RPMI7951 (cell line): ENCODE results near the gene HLA-F. TPM values are rescaled to one million over a fixed set of nuclear protein-coding genes. Genes with fewer than 3 reads are reported as not detected.

Source experiments
- DNase-seq: peaks from one replicate; pipeline ENCODE4 v3.0.0-alpha.2; 2012; ENCODE audit warnings: low read depth
- total RNA-seq: library from RNA; depleted of rRNA; stranded (reverse); fragments of >200 nt; shearing (Covaris generic); gene quantifications from 2 replicates; pipeline ENCODE4 v1.2.3, GENCODE V29; 2014

The HLA-F gene
- total RNA-seq, 1 experiment from 2014 or later = 59.1 TPM

DNA sequence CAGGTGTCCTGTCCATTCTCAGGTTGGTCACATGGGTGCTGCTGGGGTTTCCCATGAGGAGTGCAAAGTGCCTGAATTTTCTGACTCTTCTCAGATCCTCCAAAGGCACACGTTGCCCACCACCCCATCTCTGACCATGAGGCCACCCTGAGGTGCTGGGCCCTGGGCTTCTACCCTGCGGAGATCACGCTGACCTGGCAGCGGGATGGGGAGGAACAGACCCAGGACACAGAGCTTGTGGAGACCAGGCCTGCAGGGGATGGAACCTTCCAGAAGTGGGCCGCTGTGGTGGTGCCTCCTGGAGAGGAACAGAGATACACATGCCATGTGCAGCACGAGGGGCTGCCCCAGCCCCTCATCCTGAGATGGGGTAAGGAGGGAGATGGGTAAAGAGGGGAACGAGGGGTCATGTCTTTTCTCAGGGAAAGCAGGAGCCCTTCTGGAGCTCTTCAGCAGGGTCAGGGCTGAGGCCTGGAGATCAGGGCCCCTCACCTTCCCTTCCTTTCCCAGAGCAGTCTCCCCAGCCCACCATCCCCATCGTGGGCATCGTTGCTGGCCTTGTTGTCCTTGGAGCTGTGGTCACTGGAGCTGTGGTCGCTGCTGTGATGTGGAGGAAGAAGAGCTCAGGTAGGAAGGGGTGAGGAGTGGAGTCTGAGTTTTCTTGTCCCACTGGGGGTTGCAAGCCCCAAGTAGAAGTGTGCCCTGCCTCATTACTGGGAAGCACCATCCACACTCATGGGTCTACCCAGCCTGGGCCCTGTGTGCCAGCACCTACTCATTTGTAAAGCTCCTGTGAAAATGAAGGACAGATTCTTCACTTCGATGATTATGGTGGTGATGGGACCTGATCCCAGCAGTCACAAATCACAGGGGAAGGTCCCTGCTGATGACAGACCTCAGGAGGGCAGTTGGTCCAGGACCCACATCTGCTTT lies 2.0 kb downstream of the HLA-F start:
- no peak for DNase-seq

DNA sequence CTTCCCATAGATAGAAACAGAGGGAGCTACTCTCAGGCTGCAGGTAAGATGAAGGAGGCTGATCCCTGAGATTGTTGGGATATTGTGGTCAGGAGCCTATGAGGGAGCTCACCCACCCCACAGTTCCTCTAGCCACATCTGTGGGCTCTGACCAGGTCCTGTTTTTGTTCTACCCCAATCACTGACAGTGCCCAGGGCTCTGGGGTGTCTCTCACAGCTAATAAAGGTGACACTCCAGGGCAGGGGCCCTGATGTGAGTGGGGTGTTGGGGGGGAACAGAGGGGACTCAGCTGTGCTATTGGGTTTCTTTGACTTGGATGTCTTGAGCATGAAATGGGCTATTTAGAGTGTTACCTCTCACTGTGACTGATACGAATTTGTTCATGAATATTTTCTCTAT lies 2.8 kb downstream of the HLA-F start:
- DNase-seq = no peak

DNA sequence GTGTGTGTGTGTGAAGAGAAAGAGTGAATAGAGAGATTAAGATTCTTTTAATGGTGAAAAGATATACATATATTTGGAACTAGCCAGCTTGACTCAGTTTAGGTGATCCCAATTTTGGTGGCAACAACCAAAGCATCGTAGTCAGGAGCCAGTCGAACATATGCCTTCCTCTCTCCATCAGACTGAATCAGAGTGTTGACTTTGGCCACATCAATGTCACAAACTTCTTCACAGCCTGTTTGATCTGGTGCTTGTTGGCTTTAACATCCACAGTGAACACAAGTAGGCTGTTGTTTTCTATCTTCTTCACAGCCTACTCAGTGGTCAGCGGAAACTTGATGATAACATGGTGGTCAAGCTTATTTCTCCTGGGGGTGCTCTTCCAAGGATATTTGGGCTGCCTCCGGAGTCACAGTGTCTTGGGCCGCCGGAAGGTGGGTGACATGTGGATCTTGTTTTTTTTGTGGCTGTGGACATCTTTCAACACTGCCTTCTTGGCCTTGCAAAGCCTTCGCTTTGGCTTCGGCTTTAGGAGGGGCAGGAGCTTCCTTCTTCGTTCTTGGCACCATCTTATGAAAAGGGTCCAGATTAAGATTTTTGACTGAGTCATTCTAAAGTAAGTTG lies 3.4 kb downstream of the HLA-F start:
- DNase-seq = no peak

DNA sequence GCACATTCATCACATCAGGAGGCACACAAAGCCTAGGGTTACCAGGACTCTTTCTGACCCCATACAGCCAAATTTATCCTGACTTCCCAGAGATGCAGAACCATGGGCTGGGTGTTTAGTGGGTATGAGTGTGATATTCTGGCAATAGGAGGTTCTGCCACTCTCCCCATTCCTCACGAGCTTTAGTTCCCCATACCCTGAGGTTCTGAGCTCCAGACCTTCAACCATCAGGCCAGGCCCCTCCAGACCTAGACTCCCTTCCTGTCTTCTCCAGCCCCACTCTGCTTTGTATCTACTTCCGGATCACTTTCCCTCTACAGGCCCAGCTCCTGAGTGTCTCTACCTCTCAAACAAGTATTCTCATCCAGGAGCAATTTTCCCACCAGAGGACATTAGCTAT lies 4.4 kb downstream of the HLA-F start:
- no peak for DNase-seq

GRCh38 chr6:29728173-29728874 lies 5.1 kb downstream of the HLA-F start:
- DNase-seq = no peak

DNA sequence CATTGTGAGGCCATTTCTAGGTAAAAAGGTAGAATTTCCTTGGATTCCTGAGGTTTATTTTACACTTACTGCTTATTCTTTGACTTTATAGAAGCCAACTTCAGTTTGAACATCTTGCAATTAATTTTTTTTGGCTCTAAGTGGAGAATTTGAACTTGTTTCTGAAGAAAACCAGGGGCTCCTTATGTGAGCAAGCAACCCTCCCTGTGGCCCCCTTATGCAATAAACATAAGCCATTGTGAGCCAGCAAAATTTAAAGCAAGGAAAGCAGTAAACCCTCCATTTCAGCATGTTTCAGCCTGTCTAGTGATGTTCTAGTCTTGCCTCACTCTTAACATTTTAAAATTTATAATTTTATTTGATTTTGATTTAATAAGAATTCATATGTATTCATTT lies 5.6 kb downstream of the HLA-F start:
- no peak for DNase-seq

GRCh38 chr6:29729774-29730328 lies 6.6 kb downstream of the HLA-F start:
- no peak for DNase-seq

- DNase-seq = no peak
Measured at GRCh38 chr6:29730575-29731126, 7.4 kb downstream of the HLA-F start.

- DNase-seq = no peak
Measured at GRCh38 chr6:29731281-29731680, 8.0 kb downstream of the HLA-F start.

DNA sequence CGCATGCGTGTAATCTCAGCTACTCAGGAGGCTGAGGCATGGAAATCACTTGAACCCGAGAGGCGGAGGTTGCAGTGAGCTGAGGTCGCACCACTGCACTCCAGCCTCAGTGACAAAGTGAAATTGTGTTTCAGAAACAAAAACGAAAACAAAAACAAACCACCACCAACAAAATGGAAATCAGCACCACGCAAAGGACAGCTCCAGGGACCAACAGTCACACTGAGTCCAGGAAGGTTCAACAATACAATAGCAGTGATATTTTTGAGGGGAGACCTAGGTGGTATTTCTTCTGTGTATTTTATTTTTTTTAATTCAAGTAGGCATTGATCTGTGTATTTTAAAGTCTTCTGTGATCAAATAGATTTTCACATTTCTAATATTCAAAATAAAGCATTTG lies 9.8 kb downstream of the HLA-F start:
- no peak for DNase-seq

- peak; percentile 32 for DNase-seq
Measured at GRCh38 chr6:29734046-29735018, 11.1 kb downstream of the HLA-F start.

GRCh38 chr6:29736563-29736962 lies 13.3 kb downstream of the HLA-F start:
- DNase-seq = no peak

GRCh38 chr6:29737707-29738630 lies 14.7 kb downstream of the HLA-F start:
- DNase-seq = peak; percentile 60

DNA sequence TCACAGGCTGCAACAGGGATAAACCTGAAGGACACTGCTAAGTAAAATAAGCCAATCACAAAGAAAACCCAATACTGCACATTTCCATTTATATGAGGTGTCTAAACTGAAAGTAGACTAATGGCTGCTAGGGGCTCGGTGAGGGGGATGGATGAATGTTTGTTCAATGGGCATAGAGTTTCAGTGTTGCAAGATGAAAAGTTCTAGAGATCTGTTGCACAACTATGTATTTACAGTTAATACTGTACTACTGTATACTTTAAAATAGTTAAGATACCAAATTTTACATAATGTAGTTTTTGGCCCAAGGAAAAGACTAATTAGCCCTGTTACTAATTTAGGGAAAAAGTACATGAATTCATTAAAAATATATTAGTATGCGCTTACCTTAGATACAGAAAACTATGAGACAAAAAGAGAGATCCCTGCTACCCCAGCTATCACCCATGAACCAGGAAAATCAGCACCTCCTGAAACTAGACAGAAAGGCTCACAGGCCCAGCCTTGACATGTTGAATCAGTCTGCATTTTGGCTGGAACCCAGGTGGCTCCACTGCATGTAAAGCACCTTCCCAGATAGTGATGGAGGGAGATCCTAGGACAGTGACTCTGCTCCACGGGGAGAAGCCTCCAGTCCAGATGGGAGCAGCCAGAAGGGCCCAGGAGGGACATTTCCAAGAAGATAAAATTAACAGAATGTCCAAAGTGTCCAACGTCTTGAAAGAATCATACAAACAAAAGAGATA lies 16.1 kb downstream of the HLA-F start:
- no peak for DNase-seq

DNA sequence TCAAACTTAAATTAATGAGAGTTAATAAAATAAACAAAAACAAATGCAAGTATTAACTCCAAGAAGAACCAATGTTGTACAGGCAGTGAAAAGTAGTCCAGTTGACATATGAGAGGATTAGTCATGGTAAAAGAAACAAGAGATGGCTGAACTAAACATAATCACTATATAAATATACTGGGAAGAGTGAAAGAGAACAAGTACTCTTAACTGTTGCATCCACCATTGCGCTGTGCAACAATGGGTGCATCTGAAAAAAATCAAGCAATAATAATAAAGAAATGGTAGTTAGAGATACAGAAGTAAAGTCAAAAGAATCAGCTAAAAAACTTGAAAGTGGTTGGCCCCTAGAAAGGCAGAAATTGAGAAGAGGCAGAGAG lies 16.6 kb downstream of the HLA-F start:
- no peak for DNase-seq

GRCh38 chr6:29741592-29741991 lies 18.4 kb downstream of the HLA-F start:
- DNase-seq = no peak

GRCh38 chr6:29742127-29742526 lies 18.9 kb downstream of the HLA-F start:
- DNase-seq = no peak

- no peak for DNase-seq
Measured at GRCh38 chr6:29743025-29743424, 19.8 kb downstream of the HLA-F start.

GRCh38 chr6:29743568-29743967 lies 20.3 kb downstream of the HLA-F start:
- no peak for DNase-seq
